Measurements from ENCODE around the gene KIAA0930. TPM values are rescaled to one million over a fixed set of nuclear protein-coding genes. Genes with fewer than 3 reads are reported as not detected.

Gene KIAA0930
- polyA plus RNA-seq, 1 of the 3 experiments (the other 2 are of a cell fraction) = 80.8 TPM

GRCh38 chr22:45254789-45255278 is 14.1 kb upstream of the KIAA0930 start:
- CTCF ChIA-PET = no interaction called here
- H3K36me3 ChIP-seq (replicated peaks in 1 of 2; ENCODE audit: control insufficient read depth in 1 of 2, insufficient read depth in 2 of 2, low read length in 1 of 2) = no peaks in the 10 kb centered on the region
- no peaks in the 10 kb centered on the region for H3K4me1 ChIP-seq (ENCODE audit: control insufficient read depth in 1 of 2, insufficient read depth in 2 of 2, low read depth in 1 of 2, low read length in 1 of 2)
- 76% methylated on average over 6 of the region's 6 CpGs for WGBS (ENCODE audit: low lambda C conversion rate)
- no peak overlapping the region for H2AFZ ChIP-seq (ENCODE audit: low read depth)
- no peaks in the 10 kb centered on the region for H3F3A ChIP-seq (replicated peaks; ENCODE audit: insufficient read depth)
- POLR2A ChIA-PET = no interaction called here
- no peaks in the 10 kb centered on the region for H3K9me2 ChIP-seq
- H3K9me3 ChIP-seq = no peaks in the 10 kb centered on the region
- H3K4me3 ChIP-seq (ENCODE audit: low read depth in 2 of 2, low read length in 1 of 2) = no peak overlapping the region
- DNase-seq = no peak
- no peak overlapping the region for H3K4me2 ChIP-seq
- no peaks in the 10 kb centered on the region for H4K20me1 ChIP-seq (ENCODE audit: insufficient read depth)
- H3K9ac ChIP-seq = no peak overlapping the region
- no peaks in the 10 kb centered on the region for H3K27me3 ChIP-seq (ENCODE audit: insufficient read depth)
- H3K27ac ChIP-seq (ENCODE audit: low read depth in 2 of 2, low read length in 1 of 2) = no peak overlapping the region
- no peaks in the 10 kb centered on the region for H3K79me2 ChIP-seq (ENCODE audit: insufficient read depth)
- TF ChIP-seq EZH2phosphoT487 (IDR thresholded peaks at IDR 0.05; ENCODE audit: borderline replicate concordance, low read depth) (no peak), EP300 (IDR thresholded peaks at IDR 0.05; ENCODE audit: borderline replicate concordance in 1 of 2, low read depth in 1 of 2, low read length in 1 of 2) (no peak), NRF1 (IDR thresholded peaks at IDR 0.05; ENCODE audit: low read depth, low read length) (no peak), NFIC (IDR thresholded peaks at IDR 0.05; ENCODE audit: borderline replicate concordance) (no peak), JUND (IDR thresholded peaks at IDR 0.05) (no peak), SMC3 (IDR thresholded peaks at IDR 0.05; ENCODE audit: low read depth, low read length) (no peak), CHD2 (IDR thresholded peaks at IDR 0.05; ENCODE audit: low read length, partially characterized antibody) (no peak), TCF12 (IDR thresholded peaks at IDR 0.05) (no peak), TAF1 (IDR thresholded peaks at IDR 0.05; ENCODE audit: borderline replicate concordance, low read depth, low read length) (no peak), FOXJ3 (CRISPR knock-in tag; IDR thresholded peaks at IDR 0.05) (no peak)
- TF ChIP-seq, protein P1, sequence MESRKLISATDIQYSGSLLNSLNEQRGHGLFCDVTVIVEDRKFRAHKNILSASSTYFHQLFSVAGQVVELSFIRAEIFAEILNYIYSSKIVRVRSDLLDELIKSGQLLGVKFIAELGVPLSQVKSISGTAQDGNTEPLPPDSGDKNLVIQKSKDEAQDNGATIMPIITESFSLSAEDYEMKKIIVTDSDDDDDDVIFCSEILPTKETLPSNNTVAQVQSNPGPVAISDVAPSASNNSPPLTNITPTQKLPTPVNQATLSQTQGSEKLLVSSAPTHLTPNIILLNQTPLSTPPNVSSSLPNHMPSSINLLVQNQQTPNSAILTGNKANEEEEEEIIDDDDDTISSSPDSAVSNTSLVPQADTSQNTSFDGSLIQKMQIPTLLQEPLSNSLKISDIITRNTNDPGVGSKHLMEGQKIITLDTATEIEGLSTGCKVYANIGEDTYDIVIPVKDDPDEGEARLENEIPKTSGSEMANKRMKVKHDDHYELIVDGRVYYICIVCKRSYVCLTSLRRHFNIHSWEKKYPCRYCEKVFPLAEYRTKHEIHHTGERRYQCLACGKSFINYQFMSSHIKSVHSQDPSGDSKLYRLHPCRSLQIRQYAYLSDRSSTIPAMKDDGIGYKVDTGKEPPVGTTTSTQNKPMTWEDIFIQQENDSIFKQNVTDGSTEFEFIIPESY (IDR thresholded peaks at IDR 0.05; ENCODE audit: borderline replicate concordance, low read depth) = no peak

- Histone ChIP-seq H3F3A (replicated peaks; ENCODE audit: insufficient read depth) (no peaks in the 10 kb centered on the region), H3K4me1 (ENCODE audit: control insufficient read depth in 1 of 2, insufficient read depth in 2 of 2, low read depth in 1 of 2, low read length in 1 of 2) (no peaks in the 10 kb centered on the region), H3K9me3 (no peaks in the 10 kb centered on the region), H3K79me2 (ENCODE audit: insufficient read depth) (no peaks in the 10 kb centered on the region), H3K9me2 (no peaks in the 10 kb centered on the region), H3K27ac (ENCODE audit: low read depth in 2 of 2, low read length in 1 of 2) (no peak overlapping the region), H3K36me3 (replicated peaks in 1 of 2; ENCODE audit: control insufficient read depth in 1 of 2, insufficient read depth in 2 of 2, low read length in 1 of 2) (no peaks in the 10 kb centered on the region), H3K4me3 (ENCODE audit: low read depth in 2 of 2, low read length in 1 of 2) (no peak overlapping the region), H2AFZ (ENCODE audit: low read depth) (no peak overlapping the region), H3K27me3 (ENCODE audit: insufficient read depth) (no peaks in the 10 kb centered on the region), H4K20me1 (ENCODE audit: insufficient read depth) (no peaks in the 10 kb centered on the region), H3K4me2 (no peak overlapping the region), H3K9ac (no peak overlapping the region)
- ChIA-PET POLR2A (no interaction called here), CTCF (no interaction called here)
- over 99% methylated on average over 6 of the region's 7 CpGs for WGBS (ENCODE audit: low lambda C conversion rate)
- no peak for TF ChIP-seq FOXJ3 (CRISPR knock-in tag; IDR thresholded peaks at IDR 0.05)
- no peak for TF ChIP-seq RXRA (IDR thresholded peaks at IDR 0.05; ENCODE audit: borderline replicate concordance, low read depth)
- TF ChIP-seq CHD2 (IDR thresholded peaks at IDR 0.05; ENCODE audit: low read length, partially characterized antibody) = no peak
- TF ChIP-seq NFIC (IDR thresholded peaks at IDR 0.05; ENCODE audit: borderline replicate concordance) = no peak
- TF ChIP-seq RCOR1 (IDR thresholded peaks at IDR 0.05; ENCODE audit: low read length) = no peak
- no peak for TF ChIP-seq ELF1 (IDR thresholded peaks at IDR 0.05)
- TF ChIP-seq, protein P2, sequence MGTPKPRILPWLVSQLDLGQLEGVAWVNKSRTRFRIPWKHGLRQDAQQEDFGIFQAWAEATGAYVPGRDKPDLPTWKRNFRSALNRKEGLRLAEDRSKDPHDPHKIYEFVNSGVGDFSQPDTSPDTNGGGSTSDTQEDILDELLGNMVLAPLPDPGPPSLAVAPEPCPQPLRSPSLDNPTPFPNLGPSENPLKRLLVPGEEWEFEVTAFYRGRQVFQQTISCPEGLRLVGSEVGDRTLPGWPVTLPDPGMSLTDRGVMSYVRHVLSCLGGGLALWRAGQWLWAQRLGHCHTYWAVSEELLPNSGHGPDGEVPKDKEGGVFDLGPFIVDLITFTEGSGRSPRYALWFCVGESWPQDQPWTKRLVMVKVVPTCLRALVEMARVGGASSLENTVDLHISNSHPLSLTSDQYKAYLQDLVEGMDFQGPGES (IDR thresholded peaks at IDR 0.05; ENCODE audit: low read depth, low read length) = no peak
- TF ChIP-seq EP300 (IDR thresholded peaks at IDR 0.05; ENCODE audit: borderline replicate concordance in 1 of 2, low read depth in 1 of 2, low read length in 1 of 2) = no peak
- TF ChIP-seq RAD21 (IDR thresholded peaks at IDR 0.05; ENCODE audit: low read length) = no peak
- DNase-seq = no peak
Measured at GRCh38 chr22:45254388-45254787, 13.7 kb upstream of the KIAA0930 start.
